Measurements from ENCODE around the gene NUP62. TPM values are rescaled to one million over a fixed set of nuclear protein-coding genes. Genes with fewer than 3 reads are reported as not detected.

NUP62 gene
- polyA plus RNA-seq, 1 experiment = 12.4 TPM

- no peak overlapping the region for H3K4me3 ChIP-seq (ENCODE audit: low read depth, low read length)
- no peaks in the 10 kb centered on the region for H3K27me3 ChIP-seq (ENCODE audit: control insufficient read depth, insufficient read depth, low read length)
- POLR2A ChIA-PET = interaction anchor here (0.7 kb wide), 1 partner anchor 62 kb away, joined by 8 read pairs; no protein-coding TSS in a partner anchor
- CTCF ChIA-PET = interaction anchor here (0.6 kb wide), 1 partner anchor 48 kb away, joined by 3 read pairs; the partner anchor contains the start of gene PNKP
- no peak for DNase-seq (ENCODE audit: low read depth, low spot score)
- no peak overlapping the region for H3K27ac ChIP-seq (ENCODE audit: low read depth, low read length)
- H3K9me3 ChIP-seq (ENCODE audit: control insufficient read depth, insufficient read depth, low read length) = no peaks in the 10 kb centered on the region
- no peak for TF ChIP-seq CTCF (IDR thresholded peaks at IDR 0.05; ENCODE audit: low read depth, low read length)
Measured at GRCh38 chr19:49915271-49915670, 14.0 kb downstream of the NUP62 start.

GRCh38 chr19:49913720-49914119, 15.6 kb downstream of the NUP62 start:
- TF ChIP-seq CTCF (IDR thresholded peaks at IDR 0.05; ENCODE audit: low read depth, low read length) = no peak
- Histone ChIP-seq H3K27ac (ENCODE audit: low read depth, low read length) (no peak overlapping the region), H3K27me3 (ENCODE audit: control insufficient read depth, insufficient read depth, low read length) (no peaks in the 10 kb centered on the region), H3K9me3 (ENCODE audit: control insufficient read depth, insufficient read depth, low read length) (no peaks in the 10 kb centered on the region; the same call in 1 of the 2 replicates), H3K4me3 (ENCODE audit: low read depth, low read length) (no peak overlapping the region)
- CTCF ChIA-PET = no interaction called here
- DNase-seq (ENCODE audit: low read depth, low spot score) = no peak
- POLR2A ChIA-PET = no interaction called here

DNA sequence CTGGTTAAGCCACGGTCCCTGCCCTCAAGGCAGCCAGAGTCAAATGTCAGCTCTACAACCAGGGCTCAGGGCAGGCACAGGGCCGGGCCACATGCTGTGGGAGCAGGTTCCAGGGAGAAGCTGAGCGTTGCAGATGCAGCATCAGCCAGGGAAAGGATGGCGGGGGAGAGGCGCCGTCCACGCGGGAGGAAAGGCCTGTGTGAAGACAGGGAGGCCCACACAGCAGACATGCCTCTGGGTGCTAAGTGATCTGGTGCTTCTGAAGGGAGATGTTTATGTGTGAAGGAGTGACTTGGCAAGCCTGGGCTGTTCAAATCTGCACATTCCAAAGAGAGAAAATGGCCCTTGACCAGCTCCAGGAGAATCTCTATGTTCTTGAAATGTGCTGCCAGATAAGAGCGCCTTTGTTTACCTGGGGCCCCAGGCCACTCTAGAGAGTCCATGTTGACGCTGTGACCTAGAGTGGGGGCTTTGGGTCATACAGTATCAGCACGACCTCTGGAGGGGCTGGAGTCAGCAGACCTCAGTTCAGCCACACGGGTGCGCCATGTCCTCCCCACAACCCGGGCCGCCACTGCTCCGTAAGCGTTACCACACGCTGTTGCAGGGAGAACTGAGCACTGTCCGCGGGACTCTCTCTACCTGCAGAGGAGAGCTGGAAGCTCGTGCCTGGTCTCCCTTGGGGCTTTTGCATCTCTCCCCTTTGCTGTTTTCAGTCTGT, 16.2 kb downstream of the NUP62 start:
- POLR2A ChIA-PET = no interaction called here
- no peak for DNase-seq (ENCODE audit: low read depth, low spot score)
- peak; percentile 21; the same call in 1 of the 2 replicates for TF ChIP-seq CTCF (IDR thresholded peaks at IDR 0.05; ENCODE audit: low read depth, low read length)
- CTCF ChIA-PET = no interaction called here
- Histone ChIP-seq H3K4me3 (ENCODE audit: low read depth, low read length) (no peak overlapping the region), H3K27ac (ENCODE audit: low read depth, low read length) (peak overlapping the region; percentile 31), H3K9me3 (ENCODE audit: control insufficient read depth, insufficient read depth, low read length) (no peaks in the 10 kb centered on the region; the same call in 1 of the 2 replicates), H3K27me3 (ENCODE audit: control insufficient read depth, insufficient read depth, low read length) (no peaks in the 10 kb centered on the region)

GRCh38 chr19:49911381-49912145, 17.7 kb downstream of the NUP62 start:
- no peak for TF ChIP-seq CTCF (IDR thresholded peaks at IDR 0.05; ENCODE audit: low read depth, low read length)
- Histone ChIP-seq H3K9me3 (ENCODE audit: control insufficient read depth, insufficient read depth, low read length) (no peaks in the 10 kb centered on the region; the same call in 1 of the 2 replicates), H3K4me3 (ENCODE audit: low read depth, low read length) (no peak overlapping the region), H3K27me3 (ENCODE audit: control insufficient read depth, insufficient read depth, low read length) (no peaks in the 10 kb centered on the region), H3K27ac (ENCODE audit: low read depth, low read length) (peak overlapping the region; percentile 52)
- no peak for DNase-seq (ENCODE audit: low read depth, low spot score)
- CTCF ChIA-PET = no interaction called here
- POLR2A ChIA-PET = interaction anchor here (0.9 kb wide), 1 partner anchor 34 kb away, joined by 3 read pairs; the partner anchor contains the start of genes AKT1S1 and TBC1D17

DNA sequence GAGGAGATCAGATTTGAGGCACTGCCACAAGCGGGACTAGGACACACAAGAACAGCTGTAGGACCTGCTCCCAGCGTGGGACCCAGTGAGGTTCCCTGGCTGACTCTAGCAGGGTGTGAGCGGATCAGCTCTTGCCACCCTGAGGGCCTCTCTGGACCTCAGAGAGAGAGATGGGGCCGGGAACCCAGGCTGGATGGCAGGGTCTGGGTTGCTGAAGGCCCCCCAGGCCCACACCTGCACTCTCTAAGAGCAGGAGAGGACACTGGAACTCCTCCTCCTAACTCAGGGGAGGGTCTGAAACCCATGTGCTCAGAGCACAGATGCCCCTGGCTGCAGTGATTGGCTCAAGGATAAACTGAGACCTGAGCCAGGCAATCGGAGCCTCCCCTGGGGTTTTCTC, 19.1 kb downstream of the NUP62 start:
- no peaks in the 10 kb centered on the region for H3K27me3 ChIP-seq (ENCODE audit: control insufficient read depth, insufficient read depth, low read length)
- no peak overlapping the region for H3K4me3 ChIP-seq (ENCODE audit: low read depth, low read length)
- no peak for TF ChIP-seq CTCF (IDR thresholded peaks at IDR 0.05; ENCODE audit: low read depth, low read length)
- no peaks in the 10 kb centered on the region; the same call in 1 of the 2 replicates for H3K9me3 ChIP-seq (ENCODE audit: control insufficient read depth, insufficient read depth, low read length)
- H3K27ac ChIP-seq (ENCODE audit: low read depth, low read length) = no peak overlapping the region
- CTCF ChIA-PET = no interaction called here
- DNase-seq (ENCODE audit: low read depth, low spot score) = no peak
- POLR2A ChIA-PET = no interaction called here
